A549 (cell line): ENCODE data around the gene SHF.

ENCODE experiments used
- CTCF ChIP-seq: fragments of >200 bp; sonication (Bioruptor Twin); formaldehyde crosslinking; IDR thresholded peaks from 3 replicates; pipeline ENCODE4 v1.5.1; 2016
- EP300 ChIP-seq, 2 experiments: fragments of >200 bp; sonication (Bioruptor Twin); formaldehyde crosslinking; IDR thresholded peaks; 2 replicates in 1 of 2; 3 replicates in 1 of 2; pipeline ENCODE4 v1.6.1; 2016 to 2017
- FOSB ChIP-seq: fragments of 250-450 bp; sonication (Bioruptor Pico); IDR thresholded peaks from 2 replicates; pipeline ENCODE4 v1.5.0; 2020; ENCODE audit warnings: mild to moderate bottlenecking, moderate library complexity
- HDAC2 ChIP-seq: fragments of 200-600 bp; sonication (generic); IDR thresholded peaks from 2 replicates; pipeline ENCODE4 v1.6.1; 2016
- MAZ ChIP-seq: fragments of 150-350 bp; IDR thresholded peaks from 2 replicates; pipeline ENCODE4 v1.6.1; 2014; ENCODE audit warnings: antibody characterized with exemption, low read depth, low read length, borderline replicate concordance
- NFE2L2 ChIP-seq: fragments of 150-350 bp; conservative IDR thresholded peaks from 2 replicates; pipeline ENCODE4 v1.6.1; 2014; ENCODE audit warnings: low read length
- NR3C1 ChIP-seq: fragments of >200 bp; sonication (Bioruptor Twin); formaldehyde crosslinking; IDR thresholded peaks from 3 replicates; pipeline ENCODE4 v1.6.1; 2017
- PHF8 ChIP-seq: fragments of 200-600 bp; sonication (generic); IDR thresholded peaks from 2 replicates; pipeline ENCODE4 v1.6.1; 2016; ENCODE audit warnings: low read depth, mild to moderate bottlenecking, antibody characterized with exemption, moderate library complexity, borderline replicate concordance
- POLR2A ChIP-seq: IDR thresholded peaks from 2 replicates; pipeline ENCODE4 v1.6.1; 2012; ENCODE audit warnings: mild to moderate bottlenecking, low read length
- USF2 ChIP-seq: fragments of 450-650 bp; IDR thresholded peaks from 2 replicates; pipeline ENCODE4 v1.6.1; 2014; ENCODE audit warnings: antibody characterized with exemption
- TF ChIP-seq, protein P1 (sequence below): IDR thresholded peaks from 2 replicates; pipeline ENCODE4 v1.6.1; 2012

GRCh38 chr15:45200001-45200798, 12.4 kb upstream of the SHF start:
- TF ChIP-seq FOSB (CRISPR knock-in tag): no peak
- TF ChIP-seq CTCF: no peak
- TF ChIP-seq EP300 (IDR thresholded peaks at IDR 0.05): no peak
- TF ChIP-seq POLR2A: peak; percentile 39; the same call in 1 of the 2 replicates
- no peak for TF ChIP-seq HDAC2
- TF ChIP-seq MAZ: no peak
- no peak for TF ChIP-seq NR3C1
- TF ChIP-seq USF2: no peak
- TF ChIP-seq, protein P1, sequence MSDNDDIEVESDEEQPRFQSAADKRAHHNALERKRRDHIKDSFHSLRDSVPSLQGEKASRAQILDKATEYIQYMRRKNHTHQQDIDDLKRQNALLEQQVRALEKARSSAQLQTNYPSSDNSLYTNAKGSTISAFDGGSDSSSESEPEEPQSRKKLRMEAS: peak; percentile 42; the same call in 1 of the 2 replicates
- no peak for TF ChIP-seq NFE2L2
- peak; percentile 62; the same call in 1 of the 2 replicates for TF ChIP-seq PHF8
